KOPT-K1 (cell line): Measurements from ENCODE around the gene PLA2G4C.

ENCODE experiments used
- H3K27ac ChIP-seq: fragments of 200-600 bp; sonication (generic); 2 replicates; pipeline ENCODE4 v1.5.1; 2016; ENCODE audit warnings: antibody characterized with exemption, mild to moderate bottlenecking, low read depth, low read length; ENCODE audit not compliant: poor library complexity, severe bottlenecking
- H3K36me3 ChIP-seq: fragments of 200-600 bp; sonication (generic); 2 replicates; pipeline ENCODE4 v1.5.1; 2017; ENCODE audit warnings: antibody characterized with exemption, mild to moderate bottlenecking, low read length, moderate library complexity; ENCODE audit not compliant: insufficient read depth
- H3K9me3 ChIP-seq: fragments of 200-600 bp; sonication (generic); 2 replicates; pipeline ENCODE4 v1.5.1; 2017; ENCODE audit warnings: antibody characterized with exemption, low read length, mild to moderate bottlenecking; ENCODE audit not compliant: insufficient read depth, poor library complexity, severe bottlenecking

The PLA2G4C gene

GRCh38 chr19:48044561-48044960 lies 66.1 kb downstream of the PLA2G4C start:
- Histone ChIP-seq H3K9me3 (no peaks in the 10 kb centered on the region), H3K36me3 (no peaks in the 10 kb centered on the region), H3K27ac (no peak overlapping the region)

GRCh38 chr19:48043675-48044258 lies 66.8 kb downstream of the PLA2G4C start, which contains the start of gene CABP5:
CABP5 (minus strand) TSS chr19:48044079; CDS start chr19:48043922, 157 bp downstream.
- H3K9me3 ChIP-seq, result no peaks in the 10 kb centered on the region
- no peaks in the 10 kb centered on the region for H3K36me3 ChIP-seq
- no peak within 1 kb of the TSS for H3K27ac ChIP-seq

- Histone ChIP-seq H3K36me3 (no peaks in the 10 kb centered on the region), H3K9me3 (peaks cover under 1% of the 10 kb centered on the region), H3K27ac (no peak overlapping the region)
Measured at GRCh38 chr19:48041877-48042580, 68.6 kb downstream of the PLA2G4C start.

- H3K27ac ChIP-seq, result no peak overlapping the region
Measured at GRCh38 chr19:48036765-48037164, 73.9 kb downstream of the PLA2G4C start.

GRCh38 chr19:48033604-48034003 lies 77.0 kb downstream of the PLA2G4C start:
- H3K27ac ChIP-seq, result no peak overlapping the region
- no peaks in the 10 kb centered on the region for H3K36me3 ChIP-seq
- peaks cover 8% of the 10 kb centered on the region for H3K9me3 ChIP-seq

More at GRCh38 chr19:48036765-48037164, 73.9 kb downstream of the PLA2G4C start:
- no peaks in the 10 kb centered on the region for H3K36me3 ChIP-seq
- H3K9me3 ChIP-seq, result peaks cover 8% of the 10 kb centered on the region

- H3K9me3 ChIP-seq, result no peaks in the 10 kb centered on the region
- no peak overlapping the region for H3K27ac ChIP-seq
- H3K36me3 ChIP-seq, result no peaks in the 10 kb centered on the region
Measured at GRCh38 chr19:48030073-48030472, 80.5 kb downstream of the PLA2G4C start.

GRCh38 chr19:48029431-48029830 lies 81.2 kb downstream of the PLA2G4C start:
- H3K36me3 ChIP-seq, result no peaks in the 10 kb centered on the region
- H3K9me3 ChIP-seq, result no peaks in the 10 kb centered on the region
- no peak overlapping the region for H3K27ac ChIP-seq

GRCh38 chr19:48025480-48025879 lies 85.1 kb downstream of the PLA2G4C start:
- Histone ChIP-seq H3K36me3 (no peaks in the 10 kb centered on the region), H3K27ac (no peak overlapping the region), H3K9me3 (no peaks in the 10 kb centered on the region)

- H3K36me3 ChIP-seq, result no peaks in the 10 kb centered on the region
- H3K9me3 ChIP-seq, result no peaks in the 10 kb centered on the region
- no peak overlapping the region for H3K27ac ChIP-seq
Measured at GRCh38 chr19:48023518-48023917, 87.1 kb downstream of the PLA2G4C start.

GRCh38 chr19:48023011-48023410 lies 87.6 kb downstream of the PLA2G4C start:
- Histone ChIP-seq H3K9me3 (no peaks in the 10 kb centered on the region), H3K27ac (no peak overlapping the region), H3K36me3 (no peaks in the 10 kb centered on the region)

GRCh38 chr19:48020686-48021085 lies 89.9 kb downstream of the PLA2G4C start:
- H3K36me3 ChIP-seq, result no peaks in the 10 kb centered on the region
- no peaks in the 10 kb centered on the region for H3K9me3 ChIP-seq
- H3K27ac ChIP-seq, result no peak overlapping the region

- no peaks in the 10 kb centered on the region for H3K36me3 ChIP-seq
- no peak overlapping the region for H3K27ac ChIP-seq
- H3K9me3 ChIP-seq, result peaks cover 9% of the 10 kb centered on the region
Measured at GRCh38 chr19:48010932-48011758, 99.5 kb downstream of the PLA2G4C start.

GRCh38 chr19:48006762-48007161 lies 103.9 kb downstream of the PLA2G4C start:
- peaks cover 9% of the 10 kb centered on the region for H3K9me3 ChIP-seq
- H3K27ac ChIP-seq, result no peak overlapping the region
- H3K36me3 ChIP-seq, result no peaks in the 10 kb centered on the region

GRCh38 chr19:48004236-48004635 lies 106.4 kb downstream of the PLA2G4C start:
- no peaks in the 10 kb centered on the region for H3K36me3 ChIP-seq
- H3K27ac ChIP-seq, result no peak overlapping the region
- H3K9me3 ChIP-seq, result peaks cover 9% of the 10 kb centered on the region

- H3K27ac ChIP-seq, result no peak overlapping the region
- H3K9me3 ChIP-seq, result no peaks in the 10 kb centered on the region
- no peaks in the 10 kb centered on the region for H3K36me3 ChIP-seq
Measured at GRCh38 chr19:48000846-48001245, 109.8 kb downstream of the PLA2G4C start.
